ENCODE measurements around the gene ZNRF1. TPM values are rescaled to one million over a fixed set of nuclear protein-coding genes. Genes with fewer than 3 reads are reported as not detected.

The ZNRF1 gene
- total and polyA plus RNA-seq, 2 of the 13 experiments (the other 11 are each of a cell fraction or from before 2014, with no cell fraction given), result 43.9 to 58.7 TPM

DNA sequence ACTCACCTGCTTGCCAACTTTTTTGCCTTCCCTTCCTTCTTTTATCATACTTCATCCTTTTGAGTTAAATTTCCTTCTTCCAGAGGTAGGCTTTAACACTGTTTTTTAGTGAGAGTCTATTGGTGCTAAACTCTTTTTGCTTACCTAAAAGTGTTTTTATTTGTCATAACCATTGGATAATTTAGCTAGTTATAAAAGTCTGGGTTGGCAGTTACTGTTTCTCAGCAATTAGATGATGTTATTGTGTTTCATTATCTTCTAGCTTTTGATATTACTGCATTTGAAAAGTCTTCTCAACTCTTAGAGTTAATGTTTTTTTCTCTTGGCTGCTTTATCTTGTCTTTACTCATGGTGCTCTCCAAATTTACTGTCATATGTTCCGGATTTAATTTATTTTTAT is 22.6 kb downstream of the ZNRF1 start:
- WGBS (ENCODE audit: low lambda C conversion rate), result 100% methylated on average over 1 of the region's 1 CpG
- BruUV-seq (replicated peaks), result no TSS peak
- H2AFZ ChIP-seq (ENCODE audit: low read length), result no peak overlapping the region
- peaks cover 90% of the 10 kb centered on the region for H3K79me2 ChIP-seq (ENCODE audit: insufficient read depth, low read length)
- no peaks in the 10 kb centered on the region for H3K27me3 ChIP-seq (ENCODE audit: control insufficient read depth in 1 of 2, insufficient read depth in 2 of 2, low read length in 2 of 2)
- ATAC-seq, result no peak
- ChIA-PET CTCF (ENCODE audit: low intra/inter-chr PET ratio, low total read pairs) (no interaction called here), POLR2A (no interaction called here)
- no peak overlapping the region for H3K9ac ChIP-seq (ENCODE audit: insufficient read depth, low read depth, low read length)
- H3K36me3 ChIP-seq (replicated peaks in 1 of 2; ENCODE audit: control insufficient read depth in 1 of 2, insufficient read depth in 2 of 2, low read length in 2 of 2), result no peaks in the 10 kb centered on the region; a peak in 1 of 5 replicates
- TF ChIP-seq ZFP1 (CRISPR knock-in tag; IDR thresholded peaks at IDR 0.05) (peak; percentile 99), SRSF9 (IDR thresholded peaks at IDR 0.05; ENCODE audit: borderline replicate concordance, insufficient read depth, low read depth, low read length, poor library complexity, severe bottlenecking) (no peak)
- no peak overlapping the region for H3K4me3 ChIP-seq (replicated peaks in 1 of 3; ENCODE audit: insufficient read depth in 1 of 3, low read depth in 2 of 3, low read length in 3 of 3)
- in situ Hi-C loops (cut with HindIII; ENCODE audit: extremely low pct_ligation_motif_present, low pct_unique_long_range_greater_than_20kb) (no loop called here), intact Hi-C loops (cut with micrococcal nuclease; ENCODE audit: unreplicated experiment) (no loop called here)
- no peak for FAIRE-seq
- peaks cover 29% of the 10 kb centered on the region for H4K20me1 ChIP-seq (ENCODE audit: insufficient read depth, low read length)
- H3K9me3 ChIP-seq (ENCODE audit: low read length), result peaks cover 11% of the 10 kb centered on the region
- H3K27ac ChIP-seq (ENCODE audit: extremely low read length, insufficient read depth, low read length), result no peak overlapping the region
- H3K4me1 ChIP-seq (ENCODE audit: insufficient read depth, low read length), result peaks cover 50% of the 10 kb centered on the region
- no peak for DNase-seq (ENCODE audit: low spot score)
- H3K4me2 ChIP-seq (ENCODE audit: low read depth, low read length), result no peak overlapping the region

DNA sequence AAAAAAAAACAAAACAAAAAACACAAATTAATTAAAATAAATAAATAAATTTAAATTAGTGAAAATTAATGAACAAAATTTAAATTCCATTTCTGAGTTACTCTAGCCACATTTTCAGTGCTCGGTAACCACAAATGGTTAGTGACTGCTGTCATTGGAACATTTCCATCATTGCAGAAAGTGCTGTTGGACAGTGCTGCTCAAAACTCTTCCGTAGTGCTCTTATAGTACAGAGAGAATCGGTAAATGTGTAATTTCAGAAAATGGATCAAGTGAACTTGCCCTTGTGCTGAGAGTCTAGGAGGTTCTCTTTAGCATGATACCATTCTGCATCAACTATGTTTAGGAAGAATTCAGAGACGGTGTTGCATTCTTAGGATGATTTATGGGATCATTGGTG is 23.7 kb downstream of the ZNRF1 start:
- WGBS (ENCODE audit: low lambda C conversion rate), result 97% methylated on average over 4 of the region's 4 CpGs
- intact Hi-C loops (cut with micrococcal nuclease; ENCODE audit: unreplicated experiment), result no loop called here
- Histone ChIP-seq H3K4me2 (ENCODE audit: low read depth, low read length) (no peak overlapping the region), H4K20me1 (ENCODE audit: insufficient read depth, low read length) (peaks cover 22% of the 10 kb centered on the region), H3K9me3 (ENCODE audit: low read length) (peaks cover 11% of the 10 kb centered on the region), H2AFZ (ENCODE audit: low read length) (no peak overlapping the region), H3K9ac (ENCODE audit: insufficient read depth, low read depth, low read length) (no peak overlapping the region), H3K4me1 (ENCODE audit: insufficient read depth, low read length) (peaks cover 50% of the 10 kb centered on the region), H3K27ac (ENCODE audit: extremely low read length, insufficient read depth, low read length) (no peak overlapping the region), H3K27me3 (ENCODE audit: control insufficient read depth in 1 of 2, insufficient read depth in 2 of 2, low read length in 2 of 2) (no peaks in the 10 kb centered on the region), H3K79me2 (ENCODE audit: insufficient read depth, low read length) (peaks cover 91% of the 10 kb centered on the region), H3K4me3 (replicated peaks in 1 of 3; ENCODE audit: insufficient read depth in 1 of 3, low read depth in 2 of 3, low read length in 3 of 3) (no peak overlapping the region), H3K36me3 (replicated peaks in 1 of 2; ENCODE audit: control insufficient read depth in 1 of 2, insufficient read depth in 2 of 2, low read length in 2 of 2) (no peaks in the 10 kb centered on the region; a peak in 1 of 5 replicates)
- in situ Hi-C loops (cut with HindIII; ENCODE audit: extremely low pct_ligation_motif_present, low pct_unique_long_range_greater_than_20kb), result no loop called here
- no TSS peak for BruUV-seq (replicated peaks)
- ChIA-PET CTCF (ENCODE audit: low intra/inter-chr PET ratio, low total read pairs) (no interaction called here), POLR2A (interaction anchor here (0.9 kb wide), 1 partner anchor 24 kb away, joined by 3 read pairs; the partner anchor contains the start of gene ZNRF1)
- DNase-seq (ENCODE audit: low spot score), result no peak
- ATAC-seq, result no peak
- no peak for FAIRE-seq
- TF ChIP-seq MAFG (CRISPR knock-in tag; IDR thresholded peaks at IDR 0.05) (no peak), ZNF788 (CRISPR knock-in tag; IDR thresholded peaks at IDR 0.05; ENCODE audit: borderline replicate concordance) (no peak), NFRKB (IDR thresholded peaks at IDR 0.05) (no peak), CBX5 (CRISPR knock-in tag; IDR thresholded peaks at IDR 0.05; ENCODE audit: borderline replicate concordance) (no peak), KDM2A (CRISPR knock-in tag; IDR thresholded peaks at IDR 0.05; ENCODE audit: borderline replicate concordance, low read depth) (no peak), ELK4 (CRISPR knock-in tag; IDR thresholded peaks at IDR 0.05; ENCODE audit: borderline replicate concordance) (no peak), ZNF280B (CRISPR knock-in tag; IDR thresholded peaks at IDR 0.05; ENCODE audit: borderline replicate concordance) (no peak), KDM6A (CRISPR knock-in tag; IDR thresholded peaks at IDR 0.05; ENCODE audit: low read depth) (no peak), RNF219 (CRISPR knock-in tag; IDR thresholded peaks at IDR 0.05) (no peak), KDM4B (CRISPR knock-in tag; IDR thresholded peaks at IDR 0.05) (no peak)
- TF ChIP-seq, protein P1, sequence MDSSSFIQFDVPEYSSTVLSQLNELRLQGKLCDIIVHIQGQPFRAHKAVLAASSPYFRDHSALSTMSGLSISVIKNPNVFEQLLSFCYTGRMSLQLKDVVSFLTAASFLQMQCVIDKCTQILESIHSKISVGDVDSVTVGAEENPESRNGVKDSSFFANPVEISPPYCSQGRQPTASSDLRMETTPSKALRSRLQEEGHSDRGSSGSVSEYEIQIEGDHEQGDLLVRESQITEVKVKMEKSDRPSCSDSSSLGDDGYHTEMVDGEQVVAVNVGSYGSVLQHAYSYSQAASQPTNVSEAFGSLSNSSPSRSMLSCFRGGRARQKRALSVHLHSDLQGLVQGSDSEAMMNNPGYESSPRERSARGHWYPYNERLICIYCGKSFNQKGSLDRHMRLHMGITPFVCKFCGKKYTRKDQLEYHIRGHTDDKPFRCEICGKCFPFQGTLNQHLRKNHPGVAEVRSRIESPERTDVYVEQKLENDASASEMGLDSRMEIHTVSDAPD (CRISPR knock-in tag; IDR thresholded peaks at IDR 0.05), result no peak

Data from HepG2 (cell line).